Measurements from ENCODE around the gene CD84. TPM values are rescaled to one million over a fixed set of nuclear protein-coding genes. Genes with fewer than 3 reads are reported as not detected.
"Not testable (repeated sequence)": the region's sequence is repeated elsewhere in the genome, so short reads cannot be mapped to it uniquely, and the experiment has no call there.

Gene CD84
- total RNA-seq, 4 donors from 2014 or later, result 0.61 to 9.0 (median 2.4) TPM

DNA sequence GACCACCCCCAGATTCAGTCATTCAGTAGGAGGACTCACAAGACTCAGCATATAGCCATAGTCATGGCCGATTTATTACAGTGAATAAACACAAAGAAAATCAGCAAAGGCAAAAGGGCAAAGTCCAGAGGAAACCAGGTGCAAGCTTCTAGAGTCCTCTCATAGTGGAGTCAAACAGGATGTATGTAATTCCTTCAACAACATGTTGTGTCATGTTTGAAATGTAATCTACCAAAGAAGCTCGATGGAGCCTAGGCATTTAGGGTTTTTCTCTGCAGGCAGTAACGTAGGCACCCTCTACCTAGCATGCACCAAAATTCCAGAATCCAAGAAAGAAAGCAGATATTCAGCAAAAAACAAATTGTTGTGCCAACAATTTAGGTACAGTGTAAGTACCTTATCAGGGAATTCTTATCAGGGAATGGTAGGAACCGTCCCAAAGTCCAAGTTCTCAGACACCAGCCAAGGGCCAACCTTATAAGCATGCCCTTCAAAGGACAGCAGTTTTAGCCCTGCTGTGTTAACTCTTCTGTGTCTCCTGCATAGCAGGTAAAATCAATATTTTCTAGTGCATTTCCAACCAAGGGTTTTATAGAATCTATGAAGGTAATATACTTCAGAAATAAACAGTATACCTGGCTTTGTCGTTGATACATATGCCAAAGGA, 40.2 kb downstream of the CD84 start:
- H3K27ac ChIP-seq, result no peak overlapping the region
- intact Hi-C loops (cut with DNase I), result no loop called here
- DNase-seq, result no peak
- no peaks in the 10 kb centered on the region for H3K27me3 ChIP-seq
- peaks cover 0 to 4% (median 0%) of the 10 kb centered on the region in 3 donors for H3K4me1 ChIP-seq
- peaks cover 0 to 15% (median 13%) of the 10 kb centered on the region in 3 donors for H3K9me3 ChIP-seq
- no peaks in the 10 kb centered on the region for H3K36me3 ChIP-seq
- TF ChIP-seq, protein P1, sequence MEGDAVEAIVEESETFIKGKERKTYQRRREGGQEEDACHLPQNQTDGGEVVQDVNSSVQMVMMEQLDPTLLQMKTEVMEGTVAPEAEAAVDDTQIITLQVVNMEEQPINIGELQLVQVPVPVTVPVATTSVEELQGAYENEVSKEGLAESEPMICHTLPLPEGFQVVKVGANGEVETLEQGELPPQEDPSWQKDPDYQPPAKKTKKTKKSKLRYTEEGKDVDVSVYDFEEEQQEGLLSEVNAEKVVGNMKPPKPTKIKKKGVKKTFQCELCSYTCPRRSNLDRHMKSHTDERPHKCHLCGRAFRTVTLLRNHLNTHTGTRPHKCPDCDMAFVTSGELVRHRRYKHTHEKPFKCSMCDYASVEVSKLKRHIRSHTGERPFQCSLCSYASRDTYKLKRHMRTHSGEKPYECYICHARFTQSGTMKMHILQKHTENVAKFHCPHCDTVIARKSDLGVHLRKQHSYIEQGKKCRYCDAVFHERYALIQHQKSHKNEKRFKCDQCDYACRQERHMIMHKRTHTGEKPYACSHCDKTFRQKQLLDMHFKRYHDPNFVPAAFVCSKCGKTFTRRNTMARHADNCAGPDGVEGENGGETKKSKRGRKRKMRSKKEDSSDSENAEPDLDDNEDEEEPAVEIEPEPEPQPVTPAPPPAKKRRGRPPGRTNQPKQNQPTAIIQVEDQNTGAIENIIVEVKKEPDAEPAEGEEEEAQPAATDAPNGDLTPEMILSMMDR (IDR thresholded peaks at IDR 0.05), result no peak
- no peak for TF ChIP-seq POLR2A (IDR thresholded peaks at IDR 0.05)
- no peak overlapping the region for H3K4me3 ChIP-seq
- WGBS, 2 donors, result 58 to 62% methylated on average over 5 of the region's 5 CpGs

GRCh38 chr1:160537714-160538665, 41.3 kb downstream of the CD84 start:
- DNase-seq, result no peak
- TF ChIP-seq, protein P1 (IDR thresholded peaks at IDR 0.05), result no peak
- TF ChIP-seq POLR2A (IDR thresholded peaks at IDR 0.05), result no peak
- Histone ChIP-seq H3K27me3 (no peaks in the 10 kb centered on the region), H3K36me3 (no peaks in the 10 kb centered on the region), H3K4me3 (no peak overlapping the region), H3K4me1 (peaks cover 0 to 4% (median 0%) of the 10 kb centered on the region in 3 donors), H3K27ac (no peak overlapping the region), H3K9me3 (peaks cover 0 to 19% (median 19%) of the 10 kb centered on the region in 3 donors)
- 85 to 89% methylated on average over 8 of the region's 8 CpGs for WGBS, 2 donors
- intact Hi-C loops (cut with DNase I), result no loop called here

DNA sequence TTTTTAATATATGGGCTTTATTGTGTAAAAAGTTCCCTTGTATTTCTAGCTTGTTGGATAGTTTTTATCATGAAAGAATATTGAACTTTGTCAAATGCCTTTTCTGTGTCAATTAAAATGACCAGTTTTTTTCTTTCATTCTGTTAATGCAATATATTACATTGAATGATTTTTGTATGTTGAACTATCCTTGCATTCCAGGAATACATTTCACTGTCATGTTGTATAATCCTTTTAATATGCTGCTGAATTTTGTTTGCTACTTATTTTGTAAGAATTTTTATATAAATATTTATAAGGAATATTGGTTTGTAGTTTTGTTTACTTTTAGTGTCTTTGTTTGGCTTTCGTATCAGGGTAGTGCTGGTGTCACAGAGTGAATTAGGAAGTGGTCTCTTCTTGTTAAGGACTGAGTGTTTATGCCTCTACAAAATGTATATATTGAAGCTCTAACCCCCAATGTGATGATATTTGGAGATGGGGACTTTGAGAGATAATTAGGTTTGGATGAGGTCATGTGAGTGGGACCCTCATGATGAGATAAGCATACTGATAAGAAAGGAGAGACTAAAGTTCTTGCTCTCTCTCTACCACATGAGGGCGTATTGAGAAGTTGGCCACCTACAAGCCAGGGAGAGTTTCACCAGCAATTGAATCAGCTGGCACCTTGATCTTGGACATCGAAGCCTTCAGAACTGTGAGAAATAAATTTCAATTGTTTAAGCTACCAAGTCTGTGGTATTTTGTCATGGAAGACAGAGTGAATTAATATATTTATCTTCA, 44.3 kb downstream of the CD84 start:
- H3K4me1 ChIP-seq, result peaks cover 0 to 4% (median 0%) of the 10 kb centered on the region in 3 donors
- DNase-seq, result no peak
- H3K27ac ChIP-seq, result no peak overlapping the region
- TF ChIP-seq POLR2A (IDR thresholded peaks at IDR 0.05), result no peak
- TF ChIP-seq, protein P1 (IDR thresholded peaks at IDR 0.05), result no peak
- no peaks in the 10 kb centered on the region for H3K27me3 ChIP-seq
- intact Hi-C loops (cut with DNase I), result no loop called here
- H3K4me3 ChIP-seq, result no peak overlapping the region
- peaks cover 0 to 19% (median 19%) of the 10 kb centered on the region in 3 donors for H3K9me3 ChIP-seq
- no peaks in the 10 kb centered on the region for H3K36me3 ChIP-seq
- WGBS, 2 donors, result 65 to 74% methylated on average over 3 of the region's 3 CpGs

DNA sequence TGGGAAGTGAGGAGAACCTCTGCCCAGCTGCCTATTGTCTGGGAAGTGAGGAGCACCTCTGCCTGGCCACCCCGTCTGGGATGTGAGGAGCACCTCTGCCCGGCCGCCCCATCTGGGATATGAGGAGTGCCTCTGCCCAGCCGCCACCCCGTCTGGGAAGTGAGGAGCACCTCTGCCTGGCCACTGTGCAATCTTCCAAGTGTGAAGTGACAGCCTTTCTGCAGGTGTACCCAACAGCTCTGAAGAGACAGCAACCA, 46.8 kb downstream of the CD84 start:
- H3K4me3 ChIP-seq; H3K27me3 ChIP-seq; intact Hi-C loops (cut with DNase I); H3K27ac ChIP-seq; DNase-seq; H3K36me3 ChIP-seq; H3K4me1 ChIP-seq: not testable (repeated sequence)
- H3K9me3 ChIP-seq, result peaks cover 0 to 19% (median 19%) of the 10 kb centered on the region in 3 donors
- WGBS, 2 donors, result no CpG with 5 or more reads among the region's 5 CpGs

DNA sequence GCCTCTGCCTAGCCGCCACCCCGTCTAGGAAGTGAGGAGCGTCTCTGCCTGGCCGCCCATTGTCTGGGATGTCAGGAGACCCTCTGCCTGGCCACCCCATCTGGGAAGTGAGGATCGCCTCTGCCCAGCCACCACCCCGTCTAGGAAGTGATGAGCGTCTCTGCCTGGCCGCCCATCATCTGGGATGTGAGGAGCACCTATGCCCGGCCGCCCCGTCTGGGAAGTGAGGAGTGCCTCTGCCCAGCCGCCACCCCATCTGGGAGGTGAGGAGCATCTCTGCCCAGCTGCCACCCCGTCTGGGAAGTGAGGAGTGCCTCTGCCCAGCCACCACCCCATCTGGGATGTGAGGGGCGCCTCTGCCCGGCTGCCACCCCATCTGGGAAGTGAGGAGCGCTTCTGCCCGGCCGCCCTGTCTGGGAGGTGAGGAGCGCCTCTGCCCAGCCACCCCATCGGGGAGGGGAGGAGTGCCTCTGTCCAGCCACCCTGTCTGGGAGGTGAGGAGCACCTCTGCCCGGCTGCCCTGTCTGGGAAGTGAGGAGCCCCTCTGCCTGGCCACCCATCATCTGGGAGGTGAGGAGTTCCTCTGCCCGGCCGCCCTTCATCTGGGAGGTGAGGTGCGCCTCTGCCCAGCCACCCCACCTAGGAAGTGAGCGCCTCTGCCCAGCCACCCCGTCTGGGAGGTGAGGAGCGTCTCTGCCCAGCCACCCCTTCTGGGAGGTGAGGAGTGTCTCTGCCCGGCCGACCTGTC, 47.3 kb downstream of the CD84 start:
- intact Hi-C loops (cut with DNase I); H3K36me3 ChIP-seq; H3K27ac ChIP-seq; H3K4me1 ChIP-seq; H3K27me3 ChIP-seq; DNase-seq; H3K4me3 ChIP-seq: not testable (repeated sequence)
- 100% methylated on average over 2 of the region's 29 CpGs; no CpG with 5 or more reads in 1 of the 2 donors for WGBS, 2 donors
- H3K9me3 ChIP-seq, result peaks cover 0 to 19% (median 19%) of the 10 kb centered on the region in 3 donors

DNA sequence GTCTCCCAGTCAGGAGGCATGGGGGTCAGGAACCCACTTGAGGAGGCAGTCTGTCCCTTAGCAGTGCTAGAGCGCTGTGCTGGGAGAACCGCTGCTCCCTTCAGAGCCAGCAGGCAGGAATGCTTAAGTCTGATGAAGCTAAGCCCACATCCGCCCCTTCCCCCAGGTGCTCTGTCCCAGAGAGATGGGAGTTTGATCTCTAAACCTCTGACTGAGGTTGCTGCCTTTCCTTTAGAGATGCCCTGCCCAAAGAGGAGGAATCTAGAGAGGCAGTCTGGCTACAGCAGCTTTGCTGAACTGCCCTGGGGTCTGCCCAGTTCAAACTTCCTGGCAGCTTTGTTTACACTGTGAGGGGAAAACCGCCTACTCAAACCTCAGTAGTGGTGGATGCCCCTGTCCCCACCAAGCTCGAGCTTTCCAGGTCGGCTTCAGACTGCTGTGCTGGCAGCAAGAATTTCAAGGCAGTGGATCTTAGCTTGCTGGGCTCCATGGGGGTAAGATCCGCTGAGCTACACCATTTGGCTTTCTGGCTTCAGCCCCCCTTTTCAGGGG, 49.8 kb downstream of the CD84 start:
- 95% methylated on average over 3 of the region's 7 CpGs; no CpG with 5 or more reads in 1 of the 2 donors for WGBS, 2 donors
- H3K27me3 ChIP-seq; H3K4me3 ChIP-seq; H3K4me1 ChIP-seq; H3K9me3 ChIP-seq; intact Hi-C loops (cut with DNase I); H3K27ac ChIP-seq; DNase-seq; H3K36me3 ChIP-seq: not testable (repeated sequence)

DNA sequence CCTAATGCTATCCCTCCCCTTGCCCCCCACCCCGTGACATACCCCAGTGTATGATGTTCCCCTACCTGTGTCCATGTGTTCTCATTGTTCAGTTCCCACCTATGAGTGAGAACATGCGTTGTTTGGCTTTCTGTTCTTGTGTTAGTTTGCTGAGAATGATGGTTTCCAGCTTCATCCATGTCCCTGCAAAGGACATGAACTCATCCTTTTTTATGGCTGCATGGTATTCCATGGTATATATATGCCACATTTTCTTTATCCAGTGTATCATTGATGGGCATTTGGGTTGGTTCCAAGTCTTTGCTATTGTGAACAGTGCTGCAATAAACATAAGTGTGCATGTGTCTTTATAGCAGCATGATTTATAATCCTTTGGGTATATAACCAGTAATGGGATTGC, 55.5 kb downstream of the CD84 start:
- H3K9me3 ChIP-seq; H3K27ac ChIP-seq; DNase-seq; H3K36me3 ChIP-seq; intact Hi-C loops (cut with DNase I); H3K4me3 ChIP-seq; H3K27me3 ChIP-seq; H3K4me1 ChIP-seq: not testable (repeated sequence)
- WGBS, 2 donors, result 54 to 72% methylated on average over 2 of the region's 2 CpGs
